GM23338 (cell line): ENCODE data around the gene PAM16. TPM values are rescaled to one million over a fixed set of nuclear protein-coding genes. Genes with fewer than 3 reads are reported as not detected.

ENCODE experiments used
- ATAC-seq: fragments of 200-7000 bp; cut with Tn5 transposase; 3 replicates; pipeline ENCODE4 v1.9.1; 2020
- DNase-seq: peaks from one replicate; pipeline ENCODE4 v3.0.0-alpha.2; 2015; ENCODE audit warnings: low spot score
- H2AFZ ChIP-seq: fragments of 200-600 bp; sonication (generic); 2 replicates; pipeline ENCODE4 v1.8.0; 2016; ENCODE audit warnings: antibody characterized with exemption, mild to moderate bottlenecking, moderate library complexity
- H3F3A ChIP-seq: fragments of 200-600 bp; sonication (generic); replicated peaks from 2 replicates; pipeline ENCODE4 v1.8.0; 2017; ENCODE audit warnings: antibody characterized with exemption, mixed run types, low read depth
- H3K27ac ChIP-seq: fragments of 200-600 bp; sonication (generic); 2 replicates; pipeline ENCODE4 v1.6.1; 2016; ENCODE audit warnings: low read depth
- H3K27me3 ChIP-seq: fragments of 200-600 bp; sonication (generic); 2 replicates; pipeline ENCODE4 v1.8.0; 2016; ENCODE audit warnings: mild to moderate bottlenecking, mixed run types, moderate library complexity; ENCODE audit not compliant: insufficient read depth
- H3K36me3 ChIP-seq: fragments of 200-600 bp; sonication (generic); 2 replicates; pipeline ENCODE4 v1.8.0; 2016; ENCODE audit warnings: mild to moderate bottlenecking; ENCODE audit not compliant: insufficient read depth
- H3K4me1 ChIP-seq: fragments of 200-600 bp; sonication (generic); 2 replicates; pipeline ENCODE4 v1.8.0; 2016; ENCODE audit warnings: mild to moderate bottlenecking, moderate library complexity; ENCODE audit not compliant: insufficient read depth
- H3K4me2 ChIP-seq: fragments of 200-600 bp; sonication (generic); 2 replicates; pipeline ENCODE4 v1.7.1; 2017; ENCODE audit warnings: mixed run types
- H3K4me3 ChIP-seq: fragments of 200-600 bp; sonication (generic); 2 replicates; pipeline ENCODE4 v1.6.1; 2016; ENCODE audit warnings: mixed run types
- H3K79me2 ChIP-seq: fragments of 200-600 bp; sonication (generic); replicated peaks from 2 replicates; pipeline ENCODE4 v1.8.0; 2017; ENCODE audit warnings: mild to moderate bottlenecking; ENCODE audit not compliant: insufficient read depth
- H3K9me2 ChIP-seq: fragments of 200-600 bp; sonication (generic); 2 replicates; pipeline ENCODE4 v1.8.0; 2017; ENCODE audit not compliant: insufficient read depth
- H4K20me1 ChIP-seq: fragments of 200-600 bp; sonication (generic); replicated peaks from 2 replicates; pipeline ENCODE4 v1.8.0; 2017; ENCODE audit warnings: mild to moderate bottlenecking; ENCODE audit not compliant: insufficient read depth
- H3K27ac Mint-ChIP-seq: 2 replicates; pipeline ENCODE4 v1.8.0; 2020; ENCODE audit warnings: inconsistent platforms, mild to moderate bottlenecking, moderate library complexity, mixed read lengths
- H3K27me3 Mint-ChIP-seq: 3 replicates; pipeline ENCODE4 v1.8.0; 2022; ENCODE audit warnings: low read depth, mild to moderate bottlenecking, moderate library complexity, mixed read lengths, inconsistent platforms; ENCODE audit not compliant: insufficient read depth, poor library complexity
- H3K36me3 Mint-ChIP-seq: 3 replicates; pipeline ENCODE4 v1.8.0; 2021; ENCODE audit warnings: low read depth, mild to moderate bottlenecking, inconsistent platforms, moderate library complexity, mixed read lengths
- H3K4me1 Mint-ChIP-seq: 3 replicates; pipeline ENCODE4 v1.8.0; 2020; ENCODE audit warnings: mild to moderate bottlenecking, inconsistent platforms, mixed read lengths
- H3K4me3 Mint-ChIP-seq: 3 replicates; pipeline ENCODE4 v1.8.0; 2021; ENCODE audit warnings: moderate library complexity, mild to moderate bottlenecking, inconsistent platforms, mixed read lengths
- H3K9me3 Mint-ChIP-seq: 3 replicates; pipeline ENCODE4 v1.8.0; 2020; ENCODE audit warnings: moderate library complexity, mild to moderate bottlenecking, inconsistent platforms, mixed read lengths
- EZH2phosphoT487 ChIP-seq: fragments of 200-600 bp; sonication (generic); IDR thresholded peaks from one replicate; pipeline ENCODE4 v1.8.1; 2018; ENCODE audit warnings: antibody characterized with exemption; ENCODE audit not compliant: unreplicated experiment
- STAT1 ChIP-seq: IDR thresholded peaks from one replicate; pipeline ENCODE4 v1.6.1; 2016; ENCODE audit warnings: antibody characterized with exemption; ENCODE audit not compliant: unreplicated experiment
- polyA plus RNA-seq: library from polyadenylated mRNA; unstranded; fragments of >200 nt; fragmentation: Nextera tagmentation; extraction: Ambion mirVana; gene quantifications from 2 replicates; pipeline ENCODE4 v1.2.1, GENCODE V29; 2016
- total RNA-seq: library from RNA; depleted of rRNA; stranded (reverse); fragments of >200 nt; shearing (Covaris generic); gene quantifications from 2 replicates; pipeline ENCODE4 v1.2.3, GENCODE V29; 2014
- TF ChIP-seq, protein P1 (sequence below): fragments of 250-450 bp; sonication (Bioruptor Pico); IDR thresholded peaks from 2 replicates; pipeline ENCODE4 v1.5.0; 2020; ENCODE audit warnings: mild to moderate bottlenecking, moderate library complexity
- TF ChIP-seq, protein P2 (sequence below): IDR thresholded peaks from one replicate; pipeline ENCODE4 v1.6.1; 2018; ENCODE audit warnings: antibody characterized with exemption; ENCODE audit not compliant: unreplicated experiment

Gene PAM16
- total and polyA plus RNA-seq, 2 experiments from 2014 or later: 84.1 to 283 TPM

DNA sequence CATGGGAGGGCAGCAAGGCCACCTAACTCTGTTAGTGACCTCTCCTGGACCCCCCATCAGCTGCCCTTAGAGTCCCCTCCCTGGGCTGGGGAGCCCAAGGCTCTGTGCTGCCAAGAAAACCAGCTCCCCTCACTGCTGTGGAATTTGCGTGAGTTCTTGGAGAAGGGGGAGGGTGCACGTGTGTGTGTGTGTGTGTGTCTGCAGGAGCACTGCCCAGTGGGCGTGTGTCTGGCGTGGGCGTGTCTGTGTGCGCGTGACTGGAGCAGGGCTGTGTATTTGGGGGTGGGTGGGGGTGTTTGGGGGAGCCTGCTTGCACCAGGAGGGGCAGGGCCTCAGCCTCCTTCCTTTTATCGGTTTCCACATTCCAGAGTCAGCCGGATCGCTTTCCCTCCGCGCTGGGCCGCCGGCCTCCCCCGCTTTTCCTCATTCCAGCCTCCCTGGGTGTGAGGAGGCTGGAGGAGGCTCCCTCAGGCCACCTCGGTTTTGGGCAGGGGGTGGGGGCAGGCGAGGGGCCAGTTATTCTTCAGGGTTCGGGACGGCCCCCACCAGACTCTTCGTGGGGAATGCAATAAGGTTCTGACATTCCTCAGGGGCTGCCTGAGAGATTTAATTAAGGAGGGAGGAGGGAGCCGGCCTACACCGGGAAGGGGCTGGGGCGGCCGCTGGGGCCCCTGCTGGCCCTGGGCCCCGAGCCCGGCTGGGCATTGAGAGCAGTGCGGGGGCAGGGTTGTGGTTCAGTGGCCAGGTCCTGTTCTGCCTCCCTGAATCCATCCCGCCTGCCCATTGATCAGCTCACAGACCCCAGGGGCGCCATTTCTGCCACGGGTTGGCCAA lies 23.0 kb upstream of the PAM16 start (continued):
- TF ChIP-seq, protein P1, sequence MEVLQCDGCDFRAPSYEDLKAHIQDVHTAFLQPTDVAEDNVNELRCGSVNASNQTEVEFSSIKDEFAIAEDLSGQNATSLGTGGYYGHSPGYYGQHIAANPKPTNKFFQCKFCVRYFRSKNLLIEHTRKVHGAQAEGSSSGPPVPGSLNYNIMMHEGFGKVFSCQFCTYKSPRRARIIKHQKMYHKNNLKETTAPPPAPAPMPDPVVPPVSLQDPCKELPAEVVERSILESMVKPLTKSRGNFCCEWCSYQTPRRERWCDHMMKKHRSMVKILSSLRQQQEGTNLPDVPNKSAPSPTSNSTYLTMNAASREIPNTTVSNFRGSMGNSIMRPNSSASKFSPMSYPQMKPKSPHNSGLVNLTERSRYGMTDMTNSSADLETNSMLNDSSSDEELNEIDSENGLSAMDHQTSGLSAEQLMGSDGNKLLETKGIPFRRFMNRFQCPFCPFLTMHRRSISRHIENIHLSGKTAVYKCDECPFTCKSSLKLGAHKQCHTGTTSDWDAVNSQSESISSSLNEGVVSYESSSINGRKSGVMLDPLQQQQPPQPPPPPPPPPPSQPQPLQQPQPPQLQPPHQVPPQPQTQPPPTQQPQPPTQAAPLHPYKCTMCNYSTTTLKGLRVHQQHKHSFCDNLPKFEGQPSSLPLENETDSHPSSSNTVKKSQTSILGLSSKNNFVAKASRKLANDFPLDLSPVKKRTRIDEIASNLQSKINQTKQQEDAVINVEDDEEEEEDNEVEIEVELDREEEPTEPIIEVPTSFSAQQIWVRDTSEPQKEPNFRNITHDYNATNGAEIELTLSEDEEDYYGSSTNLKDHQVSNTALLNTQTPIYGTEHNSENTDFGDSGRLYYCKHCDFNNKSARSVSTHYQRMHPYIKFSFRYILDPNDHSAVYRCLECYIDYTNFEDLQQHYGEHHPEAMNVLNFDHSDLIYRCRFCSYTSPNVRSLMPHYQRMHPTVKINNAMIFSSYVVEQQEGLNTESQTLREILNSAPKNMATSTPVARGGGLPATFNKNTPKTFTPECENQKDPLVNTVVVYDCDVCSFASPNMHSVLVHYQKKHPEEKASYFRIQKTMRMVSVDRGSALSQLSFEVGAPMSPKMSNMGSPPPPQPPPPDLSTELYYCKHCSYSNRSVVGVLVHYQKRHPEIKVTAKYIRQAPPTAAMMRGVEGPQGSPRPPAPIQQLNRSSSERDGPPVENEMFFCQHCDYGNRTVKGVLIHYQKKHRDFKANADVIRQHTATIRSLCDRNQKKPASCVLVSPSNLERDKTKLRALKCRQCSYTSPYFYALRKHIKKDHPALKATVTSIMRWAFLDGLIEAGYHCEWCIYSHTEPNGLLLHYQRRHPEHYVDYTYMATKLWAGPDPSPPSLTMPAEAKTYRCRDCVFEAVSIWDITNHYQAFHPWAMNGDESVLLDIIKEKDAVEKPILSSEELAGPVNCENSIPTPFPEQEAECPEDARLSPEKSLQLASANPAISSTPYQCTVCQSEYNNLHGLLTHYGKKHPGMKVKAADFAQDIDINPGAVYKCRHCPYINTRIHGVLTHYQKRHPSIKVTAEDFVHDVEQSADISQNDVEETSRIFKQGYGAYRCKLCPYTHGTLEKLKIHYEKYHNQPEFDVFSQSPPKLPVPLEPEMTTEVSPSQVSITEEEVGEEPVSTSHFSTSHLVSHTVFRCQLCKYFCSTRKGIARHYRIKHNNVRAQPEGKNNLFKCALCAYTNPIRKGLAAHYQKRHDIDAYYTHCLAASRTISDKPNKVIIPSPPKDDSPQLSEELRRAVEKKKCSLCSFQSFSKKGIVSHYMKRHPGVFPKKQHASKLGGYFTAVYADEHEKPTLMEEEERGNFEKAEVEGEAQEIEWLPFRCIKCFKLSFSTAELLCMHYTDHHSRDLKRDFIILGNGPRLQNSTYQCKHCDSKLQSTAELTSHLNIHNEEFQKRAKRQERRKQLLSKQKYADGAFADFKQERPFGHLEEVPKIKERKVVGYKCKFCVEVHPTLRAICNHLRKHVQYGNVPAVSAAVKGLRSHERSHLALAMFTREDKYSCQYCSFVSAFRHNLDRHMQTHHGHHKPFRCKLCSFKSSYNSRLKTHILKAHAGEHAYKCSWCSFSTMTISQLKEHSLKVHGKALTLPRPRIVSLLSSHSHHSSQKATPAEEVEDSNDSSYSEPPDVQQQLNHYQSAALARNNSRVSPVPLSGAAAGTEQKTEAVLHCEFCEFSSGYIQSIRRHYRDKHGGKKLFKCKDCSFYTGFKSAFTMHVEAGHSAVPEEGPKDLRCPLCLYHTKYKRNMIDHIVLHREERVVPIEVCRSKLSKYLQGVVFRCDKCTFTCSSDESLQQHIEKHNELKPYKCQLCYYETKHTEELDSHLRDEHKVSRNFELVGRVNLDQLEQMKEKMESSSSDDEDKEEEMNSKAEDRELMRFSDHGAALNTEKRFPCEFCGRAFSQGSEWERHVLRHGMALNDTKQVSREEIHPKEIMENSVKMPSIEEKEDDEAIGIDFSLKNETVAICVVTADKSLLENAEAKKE (CRISPR knock-in tag): no peak
- TF ChIP-seq STAT1: no peak

GRCh38 chr16:4373356-4373908 lies 22.3 kb upstream of the PAM16 start:
- Histone ChIP-seq H3K4me2 (peak overlapping the region; percentile 94), H3K4me1 (peaks cover 56% of the 10 kb centered on the region), H3K27me3 (peaks cover 3% of the 10 kb centered on the region; the same call in 1 of the 2 replicates), H3K27ac (peak overlapping the region; percentile 79; the same call in 1 of the 2 replicates), H3K79me2 (peaks cover 15% of the 10 kb centered on the region), H3K36me3 (no peaks in the 10 kb centered on the region), H3K4me3 (peak overlapping the region; percentile 73), H4K20me1 (no peaks in the 10 kb centered on the region), H3K9me2 (no peaks in the 10 kb centered on the region), H3F3A (peaks cover 22% of the 10 kb centered on the region; the same call in 1 of the 2 replicates), H2AFZ (no peak overlapping the region)
- peak overlapping the region; percentile 55; the same call in 1 of the 3 replicates for H3K4me3 Mint-ChIP-seq
- peaks cover 3% of the 10 kb centered on the region; the same call in 1 of the 3 replicates for H3K36me3 Mint-ChIP-seq
- H3K27me3 Mint-ChIP-seq: peaks cover 31% of the 10 kb centered on the region
- no peak overlapping the region for H3K27ac Mint-ChIP-seq
- ATAC-seq (no peak; the same call in 2 of the 3 replicates), DNase-seq (no peak)
- H3K9me3 Mint-ChIP-seq: no peaks in the 10 kb centered on the region
- peaks cover 41% of the 10 kb centered on the region for H3K4me1 Mint-ChIP-seq
- TF ChIP-seq, protein P2, sequence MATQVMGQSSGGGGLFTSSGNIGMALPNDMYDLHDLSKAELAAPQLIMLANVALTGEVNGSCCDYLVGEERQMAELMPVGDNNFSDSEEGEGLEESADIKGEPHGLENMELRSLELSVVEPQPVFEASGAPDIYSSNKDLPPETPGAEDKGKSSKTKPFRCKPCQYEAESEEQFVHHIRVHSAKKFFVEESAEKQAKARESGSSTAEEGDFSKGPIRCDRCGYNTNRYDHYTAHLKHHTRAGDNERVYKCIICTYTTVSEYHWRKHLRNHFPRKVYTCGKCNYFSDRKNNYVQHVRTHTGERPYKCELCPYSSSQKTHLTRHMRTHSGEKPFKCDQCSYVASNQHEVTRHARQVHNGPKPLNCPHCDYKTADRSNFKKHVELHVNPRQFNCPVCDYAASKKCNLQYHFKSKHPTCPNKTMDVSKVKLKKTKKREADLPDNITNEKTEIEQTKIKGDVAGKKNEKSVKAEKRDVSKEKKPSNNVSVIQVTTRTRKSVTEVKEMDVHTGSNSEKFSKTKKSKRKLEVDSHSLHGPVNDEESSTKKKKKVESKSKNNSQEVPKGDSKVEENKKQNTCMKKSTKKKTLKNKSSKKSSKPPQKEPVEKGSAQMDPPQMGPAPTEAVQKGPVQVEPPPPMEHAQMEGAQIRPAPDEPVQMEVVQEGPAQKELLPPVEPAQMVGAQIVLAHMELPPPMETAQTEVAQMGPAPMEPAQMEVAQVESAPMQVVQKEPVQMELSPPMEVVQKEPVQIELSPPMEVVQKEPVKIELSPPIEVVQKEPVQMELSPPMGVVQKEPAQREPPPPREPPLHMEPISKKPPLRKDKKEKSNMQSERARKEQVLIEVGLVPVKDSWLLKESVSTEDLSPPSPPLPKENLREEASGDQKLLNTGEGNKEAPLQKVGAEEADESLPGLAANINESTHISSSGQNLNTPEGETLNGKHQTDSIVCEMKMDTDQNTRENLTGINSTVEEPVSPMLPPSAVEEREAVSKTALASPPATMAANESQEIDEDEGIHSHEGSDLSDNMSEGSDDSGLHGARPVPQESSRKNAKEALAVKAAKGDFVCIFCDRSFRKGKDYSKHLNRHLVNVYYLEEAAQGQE: no peak
- TF ChIP-seq EZH2phosphoT487: no peak
